ENCODE results near the gene CDC25A. TPM values are rescaled to one million over a fixed set of nuclear protein-coding genes. Genes with fewer than 3 reads are reported as not detected.

Gene CDC25A
- total RNA-seq, 1 donor from 2014 or later: 20.5 TPM

DNA sequence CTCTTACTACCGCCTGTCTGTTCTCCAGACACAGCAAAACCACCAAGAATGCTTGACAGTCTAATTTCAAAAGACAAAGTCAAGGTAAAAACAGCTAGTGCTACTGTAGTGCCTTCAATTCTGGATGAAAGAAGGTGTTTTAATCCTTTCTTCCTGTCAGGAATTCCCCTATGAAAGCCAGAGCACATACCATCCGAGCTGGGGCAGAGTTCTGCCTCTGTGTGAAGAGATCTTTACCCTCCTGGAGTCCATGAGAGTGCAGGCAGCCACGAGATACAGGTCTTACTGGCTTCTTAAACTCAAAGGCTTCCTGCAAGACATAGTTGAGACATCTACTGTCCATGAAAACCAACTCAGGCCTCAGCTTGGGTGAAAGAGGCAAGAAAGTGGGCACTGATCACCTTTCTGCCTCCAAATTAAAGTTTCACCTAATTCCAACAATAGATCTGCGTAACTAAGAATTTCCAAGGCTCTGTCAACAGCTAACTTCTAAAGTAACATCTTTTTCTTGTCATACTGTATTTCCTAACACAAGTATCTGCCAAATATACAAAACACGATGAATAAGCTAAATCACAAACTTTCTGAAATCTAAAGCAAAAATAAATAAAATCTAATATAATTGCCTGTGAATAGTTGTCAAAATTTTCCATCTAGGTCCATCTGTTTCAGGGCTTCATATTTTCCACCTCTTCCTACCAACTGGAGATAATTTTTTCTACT is 7.5 kb downstream of the CDC25A start:
- H3K27ac Mint-ChIP-seq: no peak overlapping the region
- peaks cover 17% of the 10 kb centered on the region for H3K36me3 Mint-ChIP-seq (ENCODE audit: insufficient read depth)
- TF ChIP-seq, protein P1, sequence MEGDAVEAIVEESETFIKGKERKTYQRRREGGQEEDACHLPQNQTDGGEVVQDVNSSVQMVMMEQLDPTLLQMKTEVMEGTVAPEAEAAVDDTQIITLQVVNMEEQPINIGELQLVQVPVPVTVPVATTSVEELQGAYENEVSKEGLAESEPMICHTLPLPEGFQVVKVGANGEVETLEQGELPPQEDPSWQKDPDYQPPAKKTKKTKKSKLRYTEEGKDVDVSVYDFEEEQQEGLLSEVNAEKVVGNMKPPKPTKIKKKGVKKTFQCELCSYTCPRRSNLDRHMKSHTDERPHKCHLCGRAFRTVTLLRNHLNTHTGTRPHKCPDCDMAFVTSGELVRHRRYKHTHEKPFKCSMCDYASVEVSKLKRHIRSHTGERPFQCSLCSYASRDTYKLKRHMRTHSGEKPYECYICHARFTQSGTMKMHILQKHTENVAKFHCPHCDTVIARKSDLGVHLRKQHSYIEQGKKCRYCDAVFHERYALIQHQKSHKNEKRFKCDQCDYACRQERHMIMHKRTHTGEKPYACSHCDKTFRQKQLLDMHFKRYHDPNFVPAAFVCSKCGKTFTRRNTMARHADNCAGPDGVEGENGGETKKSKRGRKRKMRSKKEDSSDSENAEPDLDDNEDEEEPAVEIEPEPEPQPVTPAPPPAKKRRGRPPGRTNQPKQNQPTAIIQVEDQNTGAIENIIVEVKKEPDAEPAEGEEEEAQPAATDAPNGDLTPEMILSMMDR (IDR thresholded peaks at IDR 0.05; ENCODE audit: unreplicated experiment): no peak

DNA sequence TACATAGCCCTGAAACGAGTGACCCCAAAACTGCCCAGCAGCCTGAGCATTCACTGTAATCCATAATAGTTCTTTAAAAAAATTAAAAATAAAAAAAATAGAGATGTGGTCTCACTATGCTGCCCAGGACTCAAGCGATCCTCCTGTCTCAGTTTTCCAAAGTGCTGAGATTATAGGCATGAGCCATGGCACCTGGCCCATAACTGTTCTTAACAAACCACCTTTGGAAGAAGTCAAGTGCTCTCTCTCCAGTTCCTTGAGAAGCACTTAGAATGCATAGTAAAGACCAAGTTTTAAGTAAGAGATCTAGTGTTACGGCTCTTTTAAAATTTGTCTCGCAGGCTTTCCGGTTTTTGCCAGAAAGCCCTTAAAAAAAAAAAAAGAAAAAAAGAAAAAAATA is 8.2 kb downstream of the CDC25A start:
- Mint-ChIP-seq H3K36me3 (ENCODE audit: insufficient read depth) (peaks cover 22% of the 10 kb centered on the region), H3K9me3 (ENCODE audit: low read depth) (no peaks in the 10 kb centered on the region), H3K4me3 (ENCODE audit: low read depth) (no peak overlapping the region), H3K4me1 (ENCODE audit: low read depth) (no peaks in the 10 kb centered on the region), H3K27me3 (no peaks in the 10 kb centered on the region), H3K27ac (no peak overlapping the region)
- DNase-seq (ENCODE audit: low spot score, unreplicated experiment): no peak
- TF ChIP-seq, protein P1 (IDR thresholded peaks at IDR 0.05; ENCODE audit: unreplicated experiment): no peak

More for the DNA sequence above, 7.5 kb downstream of the CDC25A start:
- no peak overlapping the region for H3K4me3 Mint-ChIP-seq (ENCODE audit: low read depth)
- H3K4me1 Mint-ChIP-seq (ENCODE audit: low read depth): no peaks in the 10 kb centered on the region
- no peak for DNase-seq (ENCODE audit: low spot score, unreplicated experiment)
- H3K27me3 Mint-ChIP-seq: no peaks in the 10 kb centered on the region
- H3K9me3 Mint-ChIP-seq (ENCODE audit: low read depth): no peaks in the 10 kb centered on the region

DNA sequence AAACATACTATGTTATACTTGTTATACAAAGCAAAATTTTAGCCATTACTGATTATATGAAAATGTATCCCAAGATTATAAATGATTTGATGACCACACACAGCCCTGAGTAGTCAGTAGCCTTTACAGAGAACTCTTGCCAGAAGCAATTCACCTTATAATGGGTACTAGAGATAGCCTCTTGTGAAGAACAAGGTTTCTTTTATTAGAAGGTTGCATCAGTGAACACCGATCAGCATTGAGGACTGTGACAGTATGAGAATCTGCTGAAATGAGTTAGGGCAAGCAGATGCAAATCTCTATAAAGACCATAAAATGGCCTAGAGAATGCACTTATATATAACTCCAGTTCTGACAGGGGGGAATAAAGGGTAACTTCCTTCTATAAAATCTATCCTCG is 10.1 kb downstream of the CDC25A start:
- Mint-ChIP-seq H3K27me3 (no peaks in the 10 kb centered on the region), H3K4me3 (ENCODE audit: low read depth) (no peak overlapping the region), H3K36me3 (ENCODE audit: insufficient read depth) (peaks cover 22% of the 10 kb centered on the region), H3K27ac (no peak overlapping the region), H3K4me1 (ENCODE audit: low read depth) (no peaks in the 10 kb centered on the region), H3K9me3 (ENCODE audit: low read depth) (no peaks in the 10 kb centered on the region)
- TF ChIP-seq, protein P1 (IDR thresholded peaks at IDR 0.05; ENCODE audit: unreplicated experiment): no peak
- DNase-seq (ENCODE audit: low spot score, unreplicated experiment): no peak

DNA sequence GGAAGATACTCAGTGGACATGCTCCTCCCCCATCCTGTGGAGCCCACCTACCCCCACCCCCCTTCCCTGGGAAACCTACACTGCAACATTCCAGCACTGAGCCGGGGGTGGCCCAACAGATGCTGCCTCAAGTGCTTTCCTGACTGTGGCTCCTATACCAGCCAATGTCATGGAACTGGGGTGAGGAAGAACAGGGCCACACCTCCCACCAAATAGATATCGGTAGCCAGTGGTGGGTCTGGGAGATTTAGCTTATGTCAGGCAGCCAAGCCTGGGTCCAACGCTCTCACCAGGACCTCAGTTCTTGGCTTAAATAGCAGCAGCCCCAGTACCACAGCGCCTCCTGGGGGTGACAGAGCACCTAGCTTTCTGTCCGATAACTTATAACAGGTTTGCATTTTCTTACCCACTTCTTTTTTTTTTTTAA is 30.3 kb downstream of the CDC25A start:
- H3K27ac Mint-ChIP-seq: peak overlapping the region; percentile 56
- H3K4me1 Mint-ChIP-seq (ENCODE audit: low read depth): peaks cover 4% of the 10 kb centered on the region
- DNase-seq (ENCODE audit: low spot score, unreplicated experiment): peak; percentile 34
- peaks cover 7% of the 10 kb centered on the region for H3K36me3 Mint-ChIP-seq (ENCODE audit: insufficient read depth)
- TF ChIP-seq, protein P1 (IDR thresholded peaks at IDR 0.05; ENCODE audit: unreplicated experiment): peak; percentile 75
- H3K4me3 Mint-ChIP-seq (ENCODE audit: low read depth): no peak overlapping the region
- H3K27me3 Mint-ChIP-seq: no peaks in the 10 kb centered on the region
- H3K9me3 Mint-ChIP-seq (ENCODE audit: low read depth): no peaks in the 10 kb centered on the region

DNA sequence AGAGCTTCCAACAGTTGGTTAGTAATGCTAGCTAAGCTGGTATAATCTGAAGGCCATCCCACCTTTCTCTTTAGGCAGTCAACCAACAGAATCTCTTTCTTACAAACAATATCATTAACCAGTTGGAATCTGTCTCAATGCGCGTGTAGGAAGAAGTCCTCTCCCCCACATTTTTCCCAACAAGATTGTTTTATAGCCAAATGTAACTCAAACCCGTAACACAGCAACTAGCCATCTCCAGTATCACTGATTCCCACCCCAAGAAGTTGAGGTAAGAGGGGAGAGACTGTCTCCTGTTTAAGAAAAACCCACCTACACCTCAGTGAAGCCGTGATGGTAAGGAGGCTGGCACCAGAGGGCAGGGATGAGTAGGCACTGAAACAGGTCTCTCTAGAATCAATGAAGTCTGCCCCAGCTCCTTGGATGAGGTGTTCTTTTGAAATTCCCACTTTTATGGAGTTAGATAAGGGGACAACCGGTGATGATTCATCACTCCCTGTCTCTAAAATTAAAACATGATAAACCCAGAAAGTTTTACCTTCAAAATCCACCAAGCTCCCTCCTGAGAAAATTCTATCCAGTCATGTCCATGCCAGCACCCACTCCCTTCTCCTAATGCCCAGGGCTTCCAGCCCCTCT is 30.9 kb downstream of the CDC25A start:
- H3K27me3 Mint-ChIP-seq: no peaks in the 10 kb centered on the region
- peaks cover 7% of the 10 kb centered on the region for H3K36me3 Mint-ChIP-seq (ENCODE audit: insufficient read depth)
- H3K27ac Mint-ChIP-seq: no peak overlapping the region
- H3K4me1 Mint-ChIP-seq (ENCODE audit: low read depth): peaks cover 4% of the 10 kb centered on the region
- TF ChIP-seq, protein P1 (IDR thresholded peaks at IDR 0.05; ENCODE audit: unreplicated experiment): no peak
- no peaks in the 10 kb centered on the region for H3K9me3 Mint-ChIP-seq (ENCODE audit: low read depth)
- no peak overlapping the region for H3K4me3 Mint-ChIP-seq (ENCODE audit: low read depth)
- no peak for DNase-seq (ENCODE audit: low spot score, unreplicated experiment)
